Esophagus squamous epithelium (tissue), 4 donors: ENCODE measurements around the gene LMNTD1.

Source experiments
- CTCF ChIP-seq, 6 experiments: fragments of 450-650 bp in 4 of 6; fragments of 200-600 bp in 2 of 6; sonication (generic) in 2 of 6; IDR thresholded peaks; one replicate each; pipeline ENCODE4 v1.5.1; 2016 to 2019; ENCODE audit warnings: antibody characterized with exemption in 6 of 6, mild to moderate bottlenecking in 4 of 6, moderate library complexity in 4 of 6
- POLR2A ChIP-seq, 4 donors: fragments of 450-650 bp; IDR thresholded peaks; one replicate each; pipeline ENCODE4 v1.6.1; 2017; ENCODE audit warnings: antibody characterized with exemption in 4 of 4, mild to moderate bottlenecking in 4 of 4, moderate library complexity in 3 of 4

GRCh38 chr12:25503666-25504065 lies 49.4 kb downstream of the LMNTD1 start:
- TF ChIP-seq CTCF (IDR thresholded peaks at IDR 0.05) (no peak), POLR2A (IDR thresholded peaks at IDR 0.05) (no peak)
